GM21529 (cell line): Measurements from ENCODE around the gene OSR1.

Source experiments
- ATAC-seq: cut with Tn5 transposase; IDR thresholded peaks from one replicate; pipeline ENCODE4 v1.9.1; 2021; ENCODE audit not compliant: unreplicated experiment

The OSR1 gene

DNA sequence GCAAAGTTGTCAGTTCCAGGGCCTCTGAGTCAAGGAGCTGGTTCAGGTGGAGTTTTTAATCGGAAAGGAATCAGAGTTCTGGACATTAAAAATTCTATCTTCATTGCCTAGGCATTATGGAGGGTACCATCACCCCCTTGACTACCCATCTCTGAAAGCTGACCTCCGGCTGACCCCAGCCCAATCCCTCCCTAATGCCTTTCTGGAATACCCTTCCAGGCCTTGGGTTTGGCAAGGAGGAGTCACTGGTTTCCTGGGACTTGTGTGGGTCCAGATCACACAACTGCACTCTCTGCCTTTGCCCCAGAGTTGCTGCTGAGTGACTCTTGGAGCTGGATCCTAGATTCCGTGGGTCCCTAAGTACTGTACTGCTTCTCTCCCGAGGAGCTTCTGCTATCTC lies 1.0 kb upstream of the OSR1 start:
- no peak for ATAC-seq

DNA sequence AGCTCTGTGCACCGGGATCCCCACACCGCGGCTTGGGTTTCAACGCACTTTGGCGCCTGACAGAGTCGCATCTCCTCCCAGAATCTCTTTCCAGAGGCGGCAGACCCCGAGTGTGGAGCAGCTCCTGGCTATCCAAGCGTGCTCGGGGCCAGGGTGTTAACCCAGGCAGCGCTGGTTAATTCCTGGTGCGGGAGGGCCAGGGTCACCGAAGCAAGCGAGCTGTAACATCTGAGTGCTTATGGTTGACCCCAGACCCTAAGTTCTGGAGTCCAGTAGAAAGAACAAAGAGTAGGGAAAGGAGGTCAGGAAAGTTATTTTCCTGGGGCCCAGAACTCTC lies 566 bp upstream of the OSR1 start:
- no peak for ATAC-seq

DNA sequence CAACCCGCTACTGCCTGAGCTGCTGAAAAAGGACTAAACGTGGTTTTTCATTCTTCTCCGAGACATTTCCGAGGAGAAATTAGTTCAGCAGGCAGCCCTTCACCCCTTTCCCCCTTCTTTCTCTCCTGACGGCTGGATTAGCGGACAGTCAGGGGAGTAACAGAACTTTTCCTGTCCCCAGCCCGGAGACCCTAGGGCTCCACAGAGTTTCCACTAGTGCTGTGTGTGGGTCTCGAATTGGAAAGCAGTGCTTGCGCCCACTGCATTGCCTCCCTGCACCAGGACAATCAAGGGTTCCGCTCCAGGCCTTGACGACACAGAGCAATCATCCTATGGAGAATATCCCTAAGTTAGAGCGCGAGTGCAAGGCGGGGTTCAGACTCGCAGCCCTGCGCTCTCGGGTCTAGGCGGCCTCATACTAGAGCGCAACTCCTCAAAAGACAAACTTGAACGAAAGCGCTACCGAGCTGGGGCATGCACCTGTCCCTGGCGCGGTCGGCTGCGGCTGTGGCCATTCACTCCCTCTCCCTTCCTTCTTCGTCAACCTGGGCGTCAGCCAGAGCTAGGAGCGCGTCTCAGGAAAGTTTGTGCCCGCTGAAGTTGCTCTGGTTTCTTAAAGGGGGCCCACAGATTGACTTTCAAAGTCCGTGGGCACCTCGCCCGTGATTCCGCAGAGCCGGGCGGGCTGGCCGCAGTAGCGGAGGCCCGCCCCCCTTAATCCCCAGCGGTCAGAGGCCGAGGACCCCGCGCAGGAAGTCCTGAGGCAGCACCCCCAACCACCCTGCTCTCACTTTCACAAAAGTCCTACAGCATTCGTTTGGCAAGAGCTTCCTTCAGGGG lies 801 bp downstream of the OSR1 start:
- ATAC-seq, result no peak

DNA sequence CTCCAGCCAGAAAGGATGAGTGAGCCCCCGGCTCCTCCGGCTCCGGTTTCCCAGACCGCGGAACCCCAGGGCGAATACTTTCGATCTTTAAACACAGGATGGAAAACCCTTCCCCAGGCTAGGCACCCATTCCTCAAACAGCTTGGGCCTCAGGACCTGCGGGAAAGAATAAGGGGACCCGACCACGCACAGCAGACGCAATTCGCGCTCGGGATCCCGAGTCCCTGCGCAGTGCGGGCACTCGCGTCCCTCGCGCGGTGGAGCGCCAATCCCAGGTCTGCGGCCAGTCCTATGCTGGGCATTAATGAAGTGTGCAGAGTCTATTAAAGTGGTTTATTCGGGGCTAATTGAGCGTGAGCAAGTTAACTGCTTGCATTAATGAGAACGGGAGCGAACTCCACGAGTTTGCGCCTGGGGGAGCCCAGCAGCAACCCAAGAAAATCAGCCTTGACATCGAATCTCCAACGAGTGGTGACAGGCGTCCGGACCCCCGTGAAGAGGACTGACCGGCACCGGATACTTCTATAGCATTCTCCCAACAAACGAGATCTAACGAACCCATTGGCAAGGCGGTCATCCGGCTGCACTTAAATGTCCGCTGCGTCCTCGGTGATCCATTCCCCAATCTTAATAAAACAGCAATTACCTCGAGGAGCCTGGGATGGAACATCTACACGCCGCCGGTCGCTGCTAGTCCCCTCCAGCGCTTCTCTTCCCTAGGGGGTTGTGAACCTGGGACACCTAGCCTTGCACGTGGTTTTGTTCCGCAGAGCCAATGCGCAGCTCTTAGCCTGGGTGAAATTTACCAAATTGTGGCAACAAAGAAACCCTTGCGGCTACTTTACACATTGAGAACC lies 1.6 kb downstream of the OSR1 start:
- ATAC-seq, result no peak

DNA sequence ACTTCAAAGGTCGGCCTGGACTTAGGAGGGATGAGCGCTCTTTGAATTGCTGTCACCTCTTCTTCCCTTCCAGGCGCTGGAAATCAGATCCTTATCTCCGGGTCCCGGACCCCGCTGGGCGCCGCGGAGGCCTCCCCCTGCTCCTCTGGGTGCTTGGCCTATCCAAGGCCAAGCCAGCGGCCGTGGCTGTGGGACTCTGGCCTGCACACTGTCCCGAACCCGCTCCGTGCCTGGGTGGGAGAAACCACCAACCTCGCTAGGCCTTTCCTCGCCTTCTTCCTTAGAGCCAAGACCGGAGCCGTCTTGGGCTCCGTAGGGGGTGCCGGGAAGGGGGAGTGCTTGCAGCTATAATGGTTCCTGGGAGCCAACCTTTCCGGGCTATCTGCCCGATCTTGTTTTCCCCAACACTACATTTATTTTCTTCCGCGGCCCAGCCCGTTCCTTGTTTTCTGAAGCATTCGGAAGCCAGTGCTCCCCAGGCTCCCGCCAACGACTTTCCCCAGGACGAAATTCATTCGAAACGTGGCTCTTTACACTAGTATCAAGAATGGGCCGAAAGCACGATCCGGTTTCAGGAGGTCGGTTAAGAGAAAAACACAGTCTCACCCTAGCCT lies 2.4 kb downstream of the OSR1 start:
- ATAC-seq, result no peak

DNA sequence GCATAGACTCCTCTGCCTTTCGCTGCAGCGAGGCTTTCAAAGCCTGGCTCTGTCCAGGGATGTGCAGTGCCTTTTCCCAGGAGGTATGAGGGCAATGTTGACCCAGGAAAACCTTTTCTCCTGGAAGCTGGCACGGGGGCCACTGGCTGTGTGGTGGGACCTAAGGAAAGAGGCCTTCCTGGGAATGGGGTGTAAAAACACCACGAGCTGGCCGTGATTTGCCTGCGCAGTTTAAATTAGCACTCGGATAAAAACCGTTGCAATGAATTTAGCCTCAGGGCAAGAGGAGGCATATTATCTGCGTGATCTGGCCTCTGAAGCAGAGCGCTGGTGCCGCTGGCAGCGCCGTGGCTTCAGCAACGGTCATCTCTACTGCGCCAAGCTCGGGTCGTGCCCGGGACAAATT lies 3.0 kb downstream of the OSR1 start:
- no peak for ATAC-seq

DNA sequence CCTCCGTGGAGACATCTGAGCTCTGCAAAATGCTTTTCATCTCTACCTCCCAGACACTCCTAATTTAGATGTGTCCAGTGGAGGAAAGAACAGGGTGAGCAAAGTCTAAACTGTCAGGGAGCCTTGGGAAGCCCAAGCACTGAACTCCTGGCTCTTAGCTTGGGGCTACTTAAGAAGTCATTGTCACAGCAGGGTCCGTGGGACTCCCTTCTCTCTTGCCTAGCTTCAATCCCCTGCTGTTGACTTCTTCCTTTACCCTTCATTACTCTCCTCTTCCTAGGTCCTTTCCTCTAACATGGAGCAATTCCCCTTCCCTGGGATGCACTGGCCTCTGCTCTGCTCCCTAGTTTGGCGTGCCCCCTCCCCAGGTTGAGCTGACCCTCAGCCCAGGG lies 3.4 kb downstream of the OSR1 start:
- no peak for ATAC-seq

DNA sequence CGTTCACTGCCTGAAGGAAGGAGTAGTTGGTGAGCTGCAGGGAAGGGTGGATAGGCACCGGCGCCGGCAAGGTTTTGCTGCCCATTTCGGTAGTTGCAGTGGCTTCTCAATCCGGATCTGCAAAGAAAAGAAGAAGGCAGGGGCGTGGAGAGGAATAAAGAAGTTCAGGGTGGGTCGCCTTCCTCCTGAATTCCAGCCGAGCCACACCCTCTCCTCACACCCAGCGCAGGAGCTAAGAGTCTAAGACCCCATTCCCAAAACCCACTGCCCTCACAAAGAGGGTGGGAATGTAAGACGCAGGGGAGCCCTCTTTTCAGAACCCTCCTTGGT lies 4.7 kb downstream of the OSR1 start:
- ATAC-seq, result no peak

DNA sequence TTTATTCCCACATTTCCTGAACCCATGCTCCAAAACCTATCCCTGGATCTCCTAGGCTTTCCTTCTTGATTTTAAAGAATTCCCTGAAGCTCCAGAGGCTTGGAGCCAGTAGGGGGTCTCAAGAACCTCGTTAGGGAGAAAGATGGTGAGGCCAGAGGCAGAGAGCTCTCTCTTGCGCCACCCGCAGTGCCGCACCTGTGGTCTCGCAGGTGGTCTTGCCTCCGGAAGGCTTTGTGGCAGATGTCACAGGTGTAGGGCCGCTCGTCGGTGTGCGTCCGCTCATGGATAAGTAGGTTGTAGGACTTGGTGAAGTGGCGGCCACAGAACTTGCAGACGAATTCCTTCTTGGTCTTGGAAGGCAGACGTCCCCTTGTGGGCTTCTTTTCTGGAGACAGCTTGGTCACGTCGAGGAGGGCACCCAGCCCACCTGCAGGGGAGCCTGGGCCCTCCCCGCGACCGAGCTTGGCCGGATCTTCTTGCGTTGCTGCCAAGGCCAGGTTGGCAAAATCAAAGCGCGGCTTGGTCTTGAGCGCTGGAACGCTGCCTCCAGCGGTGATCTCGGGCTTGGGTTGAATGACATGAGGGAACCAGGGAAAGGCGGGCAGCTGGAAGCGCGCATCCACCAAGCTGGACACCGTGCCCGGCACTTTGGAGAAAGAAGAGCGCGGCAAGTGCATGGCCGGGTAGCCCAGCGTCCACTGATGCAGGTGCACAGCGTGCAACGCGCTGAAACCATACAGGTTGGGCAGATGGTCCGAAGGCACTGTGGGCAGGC lies 5.3 kb downstream of the OSR1 start:
- ATAC-seq, result no peak

DNA sequence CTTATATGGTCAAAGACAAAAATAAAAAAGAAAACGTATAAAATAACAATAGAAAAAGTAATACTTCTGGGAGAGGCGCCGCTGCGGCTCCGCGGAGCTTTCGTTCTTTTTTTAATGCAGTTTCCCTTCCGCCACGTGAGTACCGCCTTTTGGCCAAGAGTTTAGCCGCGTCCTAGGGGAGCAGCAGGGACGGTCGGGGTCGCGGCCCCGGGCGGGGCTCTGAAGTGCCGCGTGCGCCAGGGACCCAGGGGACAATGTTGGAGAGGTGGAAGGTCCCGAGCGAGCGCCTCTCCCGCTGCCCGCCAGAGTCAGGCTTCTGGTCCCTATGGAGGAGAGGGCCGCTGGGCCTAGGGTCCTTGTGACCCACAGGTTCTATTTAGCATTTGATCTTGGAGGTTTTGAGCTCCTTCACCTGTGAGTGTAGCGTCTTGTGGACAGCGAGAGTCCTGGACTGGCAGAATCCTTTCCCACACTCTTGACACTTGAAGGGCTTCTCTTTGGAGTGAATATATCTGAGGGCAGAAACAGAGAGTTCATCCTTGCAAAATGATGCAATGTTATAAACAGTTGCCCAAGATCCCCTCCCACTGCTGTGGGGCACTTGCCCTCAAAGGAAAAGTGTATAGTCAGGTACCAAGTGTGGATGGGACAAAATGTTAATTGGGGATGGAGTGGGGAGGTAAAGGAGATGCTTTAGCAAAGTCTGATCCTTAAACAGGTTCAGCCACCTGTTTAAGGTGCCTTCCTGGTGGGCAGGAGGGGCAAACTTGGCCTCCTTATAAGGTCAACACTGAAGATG lies 6.3 kb downstream of the OSR1 start:
- ATAC-seq, result no peak

DNA sequence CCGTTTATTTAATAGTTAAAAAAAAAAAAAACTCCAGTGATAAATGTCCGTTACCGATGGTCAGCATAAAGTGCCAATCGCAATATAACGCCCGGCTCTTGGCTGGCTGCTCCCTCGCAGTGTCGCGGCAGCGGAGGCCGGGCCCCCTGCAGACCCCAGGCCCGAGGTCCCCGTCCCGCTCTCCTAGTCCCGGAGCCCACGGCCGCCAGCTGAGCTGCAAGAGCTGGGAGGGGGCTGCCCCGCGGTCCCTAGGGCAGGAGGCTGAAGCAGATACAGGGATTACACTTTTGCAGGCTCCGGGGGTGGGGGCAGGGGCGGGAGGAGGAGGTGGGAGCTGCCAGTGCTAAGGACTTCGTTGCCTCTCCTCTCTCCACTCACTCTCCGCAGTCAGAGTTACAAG lies 6.9 kb downstream of the OSR1 start:
- no peak for ATAC-seq

DNA sequence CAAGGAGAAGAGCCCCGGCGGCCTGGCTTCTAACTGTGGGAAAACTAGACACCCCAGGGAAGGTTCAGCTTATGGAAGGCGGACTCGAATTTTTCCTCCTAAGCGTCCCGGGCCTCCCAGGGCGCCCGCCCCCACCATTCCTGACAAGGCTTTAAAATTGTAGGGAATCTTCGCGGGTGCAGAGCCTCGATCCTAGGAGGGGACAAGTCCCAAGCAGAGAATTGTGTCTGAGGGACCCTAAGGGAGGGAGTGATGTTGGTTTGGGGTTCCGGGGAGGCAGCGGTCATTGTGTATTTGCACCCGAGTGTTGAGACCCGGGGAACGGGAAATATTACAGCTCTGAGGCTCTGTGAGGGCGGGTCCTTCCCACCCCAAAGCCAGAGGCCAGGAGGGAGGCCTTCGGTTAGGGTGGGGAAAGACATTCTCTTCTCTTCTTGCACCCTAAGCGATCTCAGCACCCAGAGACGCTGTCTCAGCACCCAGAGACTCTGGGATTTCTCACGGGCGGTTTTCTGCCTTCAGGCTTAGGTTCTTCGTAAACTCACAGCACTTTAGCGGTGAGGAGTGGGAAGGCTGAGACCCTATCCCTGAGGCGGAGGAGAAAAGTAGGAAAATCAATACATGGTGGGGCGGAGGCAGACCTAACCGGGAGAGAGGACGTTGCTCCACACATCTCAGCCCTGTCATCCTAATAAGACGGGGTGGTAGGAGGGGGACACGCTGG lies 7.6 kb downstream of the OSR1 start:
- ATAC-seq, result no peak

DNA sequence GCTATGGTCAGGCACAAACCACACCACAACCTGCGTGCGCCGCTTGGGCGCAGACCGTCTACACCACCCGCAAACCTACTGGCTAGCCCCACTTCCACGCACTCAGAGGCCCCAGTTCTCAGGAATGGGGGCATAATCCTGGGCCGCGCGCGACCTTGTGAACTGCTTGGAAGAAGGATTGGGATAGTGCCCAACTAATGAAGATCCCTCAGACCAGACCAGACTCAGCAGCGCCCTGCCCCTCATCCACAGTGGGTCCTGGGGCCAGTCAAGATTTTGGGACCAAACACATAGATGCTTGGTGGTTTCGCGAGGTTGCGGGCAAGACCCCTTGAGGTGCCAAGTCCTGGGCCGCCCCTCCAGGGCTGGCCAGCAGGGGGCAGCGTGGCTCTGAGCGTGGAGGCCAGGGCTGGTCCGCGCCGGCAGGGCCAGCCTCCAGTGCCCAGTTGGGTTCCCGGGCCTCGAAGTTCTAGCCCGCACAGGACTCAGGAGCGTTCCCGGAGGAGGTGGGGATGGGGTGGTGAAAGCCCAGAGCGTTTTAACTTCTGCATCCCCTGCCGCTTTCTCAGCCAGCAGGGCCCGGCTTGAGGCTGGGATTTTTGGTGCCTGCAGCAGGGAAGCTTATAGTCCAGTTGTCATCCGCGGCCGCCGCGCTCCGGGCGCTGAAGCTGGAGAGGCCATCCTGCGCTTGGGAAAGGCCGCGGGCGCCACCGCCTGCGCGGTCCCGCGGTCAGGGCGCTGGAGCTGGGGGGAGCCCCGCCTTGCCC lies 8.3 kb downstream of the OSR1 start:
- ATAC-seq, result no peak

DNA sequence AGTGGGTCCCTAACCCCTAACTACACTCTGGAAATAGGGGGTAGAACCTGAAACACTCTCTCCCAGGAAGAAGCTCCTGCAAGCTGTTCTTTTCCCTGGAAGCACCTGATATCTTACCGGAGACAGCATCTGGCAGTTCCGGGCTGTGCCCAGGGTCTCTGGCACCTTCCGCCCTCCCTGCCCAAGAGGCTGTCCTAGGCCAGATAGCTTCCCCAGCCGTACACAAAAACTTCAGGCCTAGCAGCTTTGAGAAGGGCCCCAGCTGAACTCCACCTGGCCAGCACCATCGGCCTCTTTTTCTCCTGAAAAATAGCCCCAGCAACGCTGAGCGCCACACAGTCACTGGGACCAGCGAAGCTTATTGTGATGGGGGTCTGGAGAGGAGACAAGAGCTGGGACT lies 9.7 kb downstream of the OSR1 start:
- no peak for ATAC-seq

DNA sequence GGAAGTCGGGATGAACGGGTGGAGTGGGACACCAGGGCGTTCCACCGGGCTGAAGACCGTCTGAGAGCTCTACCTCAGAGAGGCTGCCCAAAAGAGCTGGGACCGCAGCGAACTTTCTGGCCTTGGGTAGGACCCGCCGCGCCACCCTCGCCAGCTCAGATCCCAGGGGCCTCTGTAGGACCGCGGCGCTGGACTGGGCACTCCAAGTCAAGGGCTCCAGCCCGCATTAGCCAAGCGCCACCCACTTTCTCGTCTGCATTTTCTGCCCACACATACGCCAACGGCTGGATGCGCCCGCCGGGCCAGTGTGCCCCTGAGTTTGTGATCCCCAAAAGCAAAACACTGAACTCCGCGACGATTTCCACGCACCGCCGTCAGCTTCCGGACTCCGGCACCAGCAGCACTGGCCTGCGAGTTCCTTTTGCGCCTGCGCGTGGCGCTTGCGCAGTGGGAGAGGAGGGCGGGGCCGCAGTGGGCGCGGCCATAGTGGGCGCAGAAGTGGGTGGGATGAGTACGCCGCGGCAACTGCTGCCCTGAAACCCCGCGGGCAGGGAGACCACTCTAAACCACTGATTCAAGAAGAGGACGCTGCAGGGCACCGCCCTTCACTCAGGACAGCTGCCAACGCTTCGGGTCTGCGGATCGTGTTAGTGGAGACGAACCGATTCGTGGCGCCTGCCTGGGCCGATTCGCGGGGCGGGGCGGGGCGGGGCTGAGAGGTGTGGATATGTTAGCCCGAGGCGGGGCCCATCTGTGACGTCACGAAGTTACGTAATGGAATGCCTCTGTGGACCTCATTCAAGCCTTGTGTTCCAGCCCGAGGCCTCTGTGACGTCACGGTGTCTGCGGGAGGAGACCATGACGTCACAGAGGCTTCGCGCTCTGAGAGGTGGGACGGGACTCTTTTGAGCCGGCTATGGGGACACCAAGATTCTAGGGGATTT lies 10.5 kb downstream of the OSR1 start:
- ATAC-seq, result peak; percentile 91

DNA sequence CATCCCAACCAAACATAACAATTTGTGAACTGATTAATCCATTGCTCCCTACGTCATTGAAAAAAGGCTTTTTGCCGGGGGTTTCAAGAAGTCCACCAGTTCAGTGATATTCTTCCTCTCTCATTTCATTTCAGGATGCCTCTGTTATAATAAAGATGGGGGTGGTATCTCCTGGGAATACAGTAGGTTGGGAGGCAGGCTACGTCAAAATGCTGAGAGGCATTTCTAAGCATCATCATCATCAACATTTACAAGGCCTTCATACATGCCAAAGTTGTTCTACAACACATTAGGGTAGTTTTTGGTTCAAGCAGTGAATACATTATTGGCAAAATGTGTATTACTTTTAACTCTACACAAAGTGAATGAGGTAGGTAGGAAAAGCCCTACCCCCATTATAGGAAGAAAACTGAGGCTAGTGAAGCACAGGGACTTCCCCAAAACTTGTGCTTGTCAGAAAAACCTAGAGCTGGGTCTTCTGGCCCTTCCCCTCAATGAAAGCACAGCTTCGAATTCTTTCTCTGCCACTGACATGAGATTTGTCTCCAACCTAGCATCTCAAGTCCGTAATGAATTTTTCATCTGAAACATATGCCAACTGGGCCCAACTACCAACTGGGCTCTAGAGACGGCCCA lies 11.3 kb downstream of the OSR1 start:
- ATAC-seq, result peak; percentile 8

DNA sequence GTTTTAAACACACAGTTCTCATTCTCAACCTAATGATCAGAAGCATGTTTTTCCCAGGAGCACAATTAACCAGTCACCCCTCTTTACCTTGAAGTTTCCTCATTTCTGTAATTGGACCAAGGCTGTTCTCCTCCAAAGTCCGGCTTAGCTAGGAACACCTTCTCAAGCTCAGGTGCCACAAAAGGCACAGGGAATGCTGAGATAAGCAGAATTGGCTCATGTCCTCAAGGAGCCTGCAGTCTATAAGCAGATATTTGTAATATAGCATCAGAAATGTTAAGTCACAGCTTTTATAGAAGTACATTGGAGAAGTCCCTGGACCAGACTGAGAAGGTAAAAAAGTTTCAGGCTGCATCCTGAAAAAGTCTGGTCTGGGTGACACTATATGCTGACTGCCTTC lies 20.7 kb downstream of the OSR1 start:
- ATAC-seq, result no peak

DNA sequence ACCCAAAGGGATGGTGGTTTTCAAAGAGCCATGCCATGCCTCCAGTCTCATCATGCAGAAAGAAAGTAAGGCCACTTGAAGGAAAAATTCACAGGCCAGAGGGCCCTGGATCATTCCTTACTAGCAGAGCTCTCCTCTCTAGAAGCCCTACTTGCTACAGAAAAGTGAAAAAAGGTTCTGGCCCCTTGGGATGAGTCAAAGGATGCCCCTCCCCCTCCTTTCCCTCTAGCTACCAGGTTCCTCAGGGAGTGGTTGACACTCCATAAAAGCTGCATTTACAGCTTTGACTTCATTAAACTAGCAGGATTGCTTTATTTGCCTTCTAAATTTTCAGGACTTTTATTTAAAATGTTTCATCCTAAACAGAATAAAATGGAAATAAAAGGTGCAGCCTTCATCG lies 21.2 kb downstream of the OSR1 start:
- ATAC-seq, result no peak
